HG02840 (cell line): ENCODE measurements around the gene SYT15.
"Not testable (repeated sequence)": the region's sequence is repeated elsewhere in the genome, so short reads cannot be mapped to it uniquely, and the experiment has no call there.

ENCODE experiments used
- ATAC-seq: cut with Tn5 transposase; IDR thresholded peaks from one replicate; pipeline ENCODE4 v1.9.1; 2021; ENCODE audit warnings: mild to moderate bottlenecking, moderate library complexity, moderate number of reproducible peaks; ENCODE audit not compliant: unreplicated experiment, low FRiP score

SYT15 gene

DNA sequence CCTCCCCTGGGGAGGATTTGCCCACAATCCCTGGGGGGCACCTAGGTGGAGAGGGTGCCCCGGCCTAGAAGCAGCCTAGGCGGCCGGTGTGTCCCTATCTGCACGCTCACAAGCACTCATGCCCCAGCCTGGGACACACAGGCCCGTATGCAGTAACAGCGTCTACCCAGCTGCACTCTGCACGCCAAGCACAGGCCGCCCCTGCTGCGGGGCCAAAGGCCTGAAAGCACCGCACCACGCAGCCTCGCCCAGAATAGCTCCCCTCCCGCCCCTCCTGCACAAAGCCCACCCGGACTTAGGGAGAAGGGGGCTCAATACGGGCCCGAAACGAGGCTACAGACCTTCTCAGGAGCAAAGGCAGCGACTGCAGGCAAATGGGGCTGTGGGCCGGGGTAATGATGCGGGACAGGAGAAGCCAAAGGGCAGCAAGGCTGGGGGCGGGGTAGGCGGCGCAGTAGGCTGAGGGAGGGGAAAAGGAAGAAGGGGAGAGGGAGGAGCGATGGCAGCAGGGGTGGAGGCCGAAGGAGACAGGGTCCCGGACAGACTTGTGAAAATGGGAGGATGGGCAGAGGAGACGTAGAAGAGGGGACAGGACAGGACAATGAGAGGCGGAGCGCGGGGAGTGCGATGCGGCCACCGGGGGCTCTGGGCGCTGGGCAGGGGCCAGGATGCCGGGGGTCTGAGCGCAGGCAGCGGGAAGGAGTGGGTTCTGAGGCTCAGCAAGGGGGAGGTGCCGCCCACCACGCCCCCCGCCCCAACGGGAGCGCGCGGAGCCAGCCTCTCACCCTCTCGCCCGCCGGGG lies 23.0 kb upstream of the SYT15 start:
- ATAC-seq = no peak

DNA sequence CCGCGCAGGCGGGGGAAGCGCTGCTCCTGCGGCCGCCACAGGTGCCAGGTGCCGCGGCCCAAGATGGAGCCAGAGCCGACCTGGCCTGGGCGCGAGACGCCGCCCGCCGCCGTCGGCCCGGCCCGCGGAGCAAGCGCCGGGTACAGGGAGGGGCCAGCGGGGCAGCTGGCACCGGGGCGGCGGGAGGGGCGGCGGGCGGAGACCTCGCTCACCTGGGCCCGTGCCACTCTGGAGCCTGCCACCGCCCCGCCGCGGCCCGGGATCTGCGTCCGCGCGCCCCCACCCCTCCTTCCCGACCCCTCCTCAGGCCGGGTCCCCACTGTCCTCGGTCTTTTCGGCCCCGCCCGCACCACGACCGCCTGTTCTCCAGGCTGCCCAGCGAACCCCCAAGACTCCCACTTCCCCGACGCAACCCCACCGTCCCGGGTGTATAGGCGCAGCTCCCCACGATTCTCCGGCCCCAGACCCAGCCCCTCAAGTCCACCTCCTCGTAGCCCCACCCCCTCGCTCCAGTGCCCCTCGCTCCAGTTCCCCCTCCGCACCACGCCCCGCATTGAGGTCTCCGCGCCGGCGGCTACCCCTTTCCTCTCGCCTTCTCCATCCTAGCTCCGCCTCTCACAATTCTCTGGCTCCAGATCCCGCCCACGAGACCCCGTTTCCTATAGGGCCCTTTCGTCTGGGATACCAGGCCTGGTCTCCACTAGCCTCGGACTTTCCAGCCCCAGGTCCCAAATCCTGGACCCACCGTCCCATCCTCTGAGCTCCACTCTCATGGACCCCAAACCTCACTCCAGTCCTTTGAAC lies 22.2 kb upstream of the SYT15 start, which contains the start of gene GPRIN2:
Gene GPRIN2 (minus strand): TSS at position 144 of the 804 bp plus-strand sequence. CDS start 5,922 bp downstream, outside the sequence.
- ATAC-seq = no peak

DNA sequence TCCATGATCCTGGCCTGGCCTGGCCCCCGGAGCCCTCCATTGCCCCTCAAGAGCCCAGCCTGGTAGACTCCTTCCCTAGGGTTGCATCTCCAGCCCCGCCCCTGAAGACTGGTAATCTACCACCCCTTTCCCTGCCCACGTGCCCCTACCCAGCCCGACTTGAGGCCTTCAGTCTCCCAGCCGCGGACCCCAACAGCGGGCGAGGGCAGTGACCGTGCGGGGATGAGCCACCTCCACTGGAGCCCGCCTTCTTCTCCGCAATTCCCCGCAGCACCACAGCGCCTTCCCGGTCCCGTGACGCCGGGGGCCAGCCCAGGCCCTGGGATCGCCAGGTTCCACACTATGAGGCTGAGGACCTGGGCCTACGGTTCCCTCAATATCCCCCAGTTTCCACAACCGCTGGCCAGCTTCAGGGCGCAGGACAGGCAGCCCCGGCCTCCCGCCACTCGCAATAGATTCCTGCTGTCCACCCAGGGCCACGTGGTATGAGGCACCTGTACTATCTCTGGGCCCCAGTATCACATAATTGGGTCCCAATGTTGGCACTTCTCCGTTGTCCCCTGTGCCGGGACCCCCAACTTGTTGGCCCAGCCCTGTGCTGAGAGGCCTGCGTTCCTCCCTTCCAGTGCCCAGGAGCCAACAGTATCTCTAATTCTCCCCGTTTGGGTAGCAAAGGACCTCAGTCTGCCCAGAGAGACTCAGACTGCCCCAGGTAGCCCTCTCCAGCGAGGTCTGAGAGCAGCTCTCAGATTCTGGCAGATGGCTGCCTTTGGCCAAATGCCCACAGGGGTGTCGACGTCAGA lies 21.4 kb upstream of the SYT15 start:
- no peak for ATAC-seq

DNA sequence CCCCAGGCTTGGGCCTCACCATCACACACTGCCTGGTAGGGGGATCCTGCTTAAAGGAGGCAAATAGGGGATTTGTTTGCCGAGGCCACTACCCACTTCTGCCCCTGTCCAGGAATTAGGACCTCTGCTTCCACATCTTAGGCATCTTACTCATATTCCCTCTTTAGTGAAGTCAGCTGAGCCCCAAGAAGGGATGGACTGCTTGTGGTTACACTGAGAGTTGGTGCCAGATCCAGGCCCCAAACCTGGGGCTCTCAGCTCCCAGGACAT lies 20.9 kb upstream of the SYT15 start:
- no peak for ATAC-seq

GRCh38 chr10:46558392-46559185 lies 20.3 kb upstream of the SYT15 start:
- no peak for ATAC-seq

GRCh38 chr10:46559231-46559671 lies 19.7 kb upstream of the SYT15 start:
- no peak for ATAC-seq

- ATAC-seq = no peak
Measured at GRCh38 chr10:46560381-46560780, 18.5 kb upstream of the SYT15 start.

DNA sequence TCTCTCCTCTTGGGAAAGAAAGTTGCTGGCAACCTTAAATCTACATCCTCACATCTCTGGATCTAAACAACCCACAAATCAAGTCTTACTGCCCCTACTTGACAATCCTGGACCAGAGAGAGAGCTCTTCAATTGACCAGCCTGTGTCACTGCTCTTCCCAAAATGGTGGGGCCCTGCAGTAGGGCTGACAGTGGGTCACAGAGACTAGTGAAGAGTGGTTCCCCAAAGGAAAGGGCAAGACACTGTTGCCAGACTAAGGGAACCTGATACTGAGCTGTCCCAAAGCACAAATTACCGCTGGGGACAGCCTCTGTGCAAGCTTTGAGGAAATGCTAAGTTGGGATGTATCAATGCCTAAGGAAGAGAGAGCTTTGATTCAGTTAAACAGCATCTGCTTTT lies 18.0 kb upstream of the SYT15 start:
- ATAC-seq = no peak

DNA sequence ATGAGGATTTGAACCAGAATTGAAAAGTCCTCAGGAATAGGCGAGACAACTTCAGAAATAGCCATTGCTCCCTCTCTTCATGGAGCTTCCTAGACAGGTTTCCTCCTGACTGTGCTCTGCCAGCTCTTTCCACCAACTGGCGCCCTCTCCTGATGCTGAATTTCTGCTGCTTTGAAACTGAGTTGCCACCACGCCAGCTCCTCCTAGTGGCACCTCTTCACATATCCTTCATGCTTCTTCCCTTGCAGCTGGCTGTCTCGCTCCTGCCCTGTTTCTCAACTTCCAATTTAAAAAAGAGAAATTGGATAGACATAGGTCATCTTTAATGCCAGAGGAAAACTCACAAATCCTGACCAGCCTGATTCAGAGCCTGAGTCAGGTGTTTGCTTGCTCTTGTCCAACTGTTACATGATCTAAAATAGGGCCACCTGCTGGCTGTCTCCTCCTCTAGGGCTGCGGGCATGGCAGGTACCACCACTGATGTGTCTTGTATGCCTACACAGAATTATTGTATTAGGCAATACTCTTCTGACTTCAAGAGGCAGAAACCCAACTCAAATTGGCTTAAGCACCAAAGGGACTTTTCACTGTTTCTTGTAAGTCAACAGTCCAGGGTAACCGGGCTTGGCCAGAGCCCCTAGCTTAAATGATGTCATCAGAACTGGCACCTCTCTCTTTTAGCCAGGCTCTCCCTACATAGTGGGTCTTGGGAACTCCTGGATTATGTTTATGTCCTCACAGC lies 13.2 kb upstream of the SYT15 start:
- ATAC-seq = not testable (repeated sequence)

- not testable (repeated sequence) for ATAC-seq
Measured at GRCh38 chr10:46567151-46567550, 11.8 kb upstream of the SYT15 start.

- ATAC-seq = not testable (repeated sequence)
Measured at GRCh38 chr10:46570655-46571054, 8.3 kb upstream of the SYT15 start.

DNA sequence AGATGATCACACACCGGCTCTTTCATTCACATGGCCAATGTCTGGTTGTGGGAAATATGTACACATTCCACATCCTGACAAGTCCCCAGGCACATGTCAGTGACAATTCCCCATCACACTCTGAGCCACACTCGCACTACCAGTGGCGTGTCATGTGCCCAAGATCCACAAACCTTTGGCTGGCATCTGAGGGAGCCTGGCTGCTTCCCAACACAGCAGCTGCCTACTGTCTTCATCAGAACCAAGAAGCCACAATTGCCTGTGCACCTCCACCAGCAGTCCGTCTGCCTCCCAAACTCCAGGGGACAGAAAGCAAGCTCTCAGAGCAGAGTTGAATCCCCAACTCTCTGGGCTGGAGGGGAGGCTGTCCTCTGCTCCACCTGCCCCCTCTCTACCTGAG lies 6.2 kb upstream of the SYT15 start:
- ATAC-seq = not testable (repeated sequence)

- ATAC-seq = not testable (repeated sequence)
Measured at GRCh38 chr10:46573314-46573713, 5.6 kb upstream of the SYT15 start.

DNA sequence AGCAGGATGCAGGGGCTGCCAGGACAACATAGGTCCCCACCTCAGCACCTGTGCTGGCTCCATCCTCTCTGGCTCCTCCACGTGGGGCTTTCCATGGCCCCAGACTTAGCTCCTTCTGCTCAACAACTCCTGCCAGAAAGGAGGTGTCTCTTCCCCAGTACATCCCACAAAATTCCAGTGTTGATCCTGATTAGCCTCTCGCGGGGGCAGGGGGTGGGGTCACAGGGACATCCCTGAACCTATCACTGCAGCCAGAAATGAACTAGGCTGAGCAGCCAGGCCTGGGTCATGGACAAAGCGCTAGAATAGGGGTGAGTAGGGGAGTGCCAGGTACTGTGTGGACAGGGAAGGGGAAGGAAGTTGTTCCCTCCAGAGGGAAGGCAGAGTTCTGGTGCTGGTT lies 5.0 kb upstream of the SYT15 start:
- not testable (repeated sequence) for ATAC-seq

DNA sequence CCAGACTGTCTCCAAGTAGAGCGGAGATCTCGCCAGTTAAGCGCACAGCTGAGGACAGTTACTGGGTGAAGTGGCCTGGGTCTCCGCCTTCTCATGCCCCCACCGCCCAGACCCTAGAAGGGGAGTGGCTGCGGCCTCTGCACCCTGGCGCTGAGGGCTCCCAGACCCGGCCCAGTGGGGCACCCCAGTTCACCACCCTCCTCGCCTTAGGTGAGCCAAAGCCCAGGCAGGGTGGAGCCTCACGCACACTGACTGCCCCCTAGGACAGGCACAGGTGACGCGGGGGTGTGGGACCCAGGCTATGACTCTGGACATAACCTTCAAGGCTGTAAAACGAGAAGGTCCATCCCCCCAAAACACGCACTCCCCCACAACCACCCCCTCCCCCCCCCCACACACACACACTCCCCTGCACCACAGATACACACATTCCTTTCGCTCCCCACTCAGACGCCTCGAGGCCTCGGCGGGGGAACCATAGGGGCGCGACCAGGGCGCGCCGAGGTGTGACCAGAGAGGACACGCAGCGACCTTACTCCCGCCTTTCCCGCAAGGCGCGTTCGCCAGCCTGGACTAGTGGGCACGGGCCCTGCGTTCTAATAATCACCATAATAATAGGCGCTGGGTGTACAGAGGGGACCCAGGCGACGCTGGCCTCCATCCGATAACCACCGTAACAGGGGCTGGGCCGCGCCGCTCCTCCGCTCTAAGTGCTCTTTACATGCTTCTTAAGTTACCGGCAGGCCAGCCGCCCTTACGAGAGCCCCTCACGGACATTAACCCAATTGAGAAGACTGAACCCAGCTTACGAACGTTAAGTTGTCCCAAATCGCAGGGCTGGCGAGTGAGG lies 1.1 kb upstream of the SYT15 start:
- not testable (repeated sequence) for ATAC-seq

DNA sequence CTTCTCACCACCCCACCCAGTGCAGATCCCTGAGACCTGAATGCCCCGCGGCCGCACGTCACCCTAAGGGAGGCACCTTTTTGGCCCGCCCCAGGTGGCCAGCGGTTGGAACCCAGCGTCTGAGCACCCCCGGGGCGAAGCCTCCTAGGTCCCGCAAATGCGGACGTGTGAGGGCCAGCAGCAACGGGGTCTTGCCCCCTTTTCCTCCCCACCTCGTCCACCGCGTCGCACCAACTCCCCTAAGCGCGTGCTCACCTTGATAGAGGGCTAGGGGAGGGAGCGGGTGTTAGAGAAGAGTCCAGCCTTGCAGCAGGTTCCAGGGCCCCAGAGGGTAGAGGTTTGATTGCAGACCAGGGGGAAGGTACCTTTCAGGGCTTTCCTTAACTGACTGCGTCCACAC lies 450 bp downstream of the SYT15 start:
- not testable (repeated sequence) for ATAC-seq

- ATAC-seq = not testable (repeated sequence)
Measured at GRCh38 chr10:46581997-46582396, 3.1 kb downstream of the SYT15 start.

DNA sequence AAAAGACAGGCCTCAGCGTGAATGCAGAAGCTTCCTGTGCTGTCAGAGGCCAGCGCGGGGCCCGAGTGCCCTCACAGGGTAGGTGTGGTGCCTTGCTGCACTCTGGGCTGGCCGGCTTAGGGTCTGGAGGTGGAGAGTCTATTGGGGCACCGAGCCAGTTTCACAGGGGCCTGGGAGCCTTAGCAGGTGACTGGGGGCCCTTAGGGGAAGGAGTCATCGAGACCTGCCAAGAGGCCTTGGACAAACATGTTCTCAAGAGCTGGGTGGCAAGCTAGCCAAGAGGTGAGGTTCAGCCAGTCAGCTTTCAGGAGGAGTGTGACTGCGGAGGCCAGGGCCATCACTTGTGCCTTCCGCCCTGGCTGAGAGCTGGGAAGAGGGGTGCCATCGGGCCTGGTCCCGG lies 3.6 kb downstream of the SYT15 start:
- not testable (repeated sequence) for ATAC-seq
